ENCODE measurements around the gene FOXN1. TPM values are rescaled to one million over a fixed set of nuclear protein-coding genes. Genes with fewer than 3 reads are reported as not detected.

The FOXN1 gene
- total and polyA plus RNA-seq, 2 of the 13 experiments (the other 11 are each of a cell fraction or from before 2014, with no cell fraction given), result 0.01 TPM; not detected in 1

GRCh38 chr17:28527181-28527681 is 21.1 kb downstream of the FOXN1 start:
- ATAC-seq, result no peak
- in situ Hi-C loops (cut with HindIII; ENCODE audit: extremely low pct_ligation_motif_present, low pct_unique_long_range_greater_than_20kb), result no loop called here
- no peak for TF ChIP-seq ZNF513 (CRISPR knock-in tag; conservative IDR thresholded peaks at IDR 0.05)
- no peak for TF ChIP-seq REPIN1 (CRISPR knock-in tag; IDR thresholded peaks at IDR 0.05; ENCODE audit: borderline replicate concordance, low read depth)
- no peak for TF ChIP-seq REXO4 (CRISPR knock-in tag; IDR thresholded peaks at IDR 0.05; ENCODE audit: borderline replicate concordance)
- no peak for TF ChIP-seq NCOA1 (CRISPR knock-in tag; IDR thresholded peaks at IDR 0.05)
- no peak for TF ChIP-seq MATR3 (CRISPR knock-in tag; IDR thresholded peaks at IDR 0.05)
- no peak for TF ChIP-seq NR3C1 (CRISPR knock-in tag; IDR thresholded peaks at IDR 0.05)
- TF ChIP-seq NCOA2 (CRISPR knock-in tag; IDR thresholded peaks at IDR 0.05), result no peak
- TF ChIP-seq THAP11 (CRISPR knock-in tag; IDR thresholded peaks at IDR 0.05), result no peak
- TF ChIP-seq HIC2 (CRISPR knock-in tag; IDR thresholded peaks at IDR 0.05; ENCODE audit: low read depth), result no peak
- TF ChIP-seq POGK (CRISPR knock-in tag; conservative IDR thresholded peaks at IDR 0.05), result no peak
- no peak for TF ChIP-seq KLF16 (CRISPR knock-in tag; IDR thresholded peaks at IDR 0.05)
- no peak for TF ChIP-seq SP140L (CRISPR knock-in tag; IDR thresholded peaks at IDR 0.05; ENCODE audit: borderline replicate concordance)
- no peak for TF ChIP-seq ZNF501 (CRISPR knock-in tag; IDR thresholded peaks at IDR 0.05)
- no peak for TF ChIP-seq HDAC2 (CRISPR knock-in tag; IDR thresholded peaks at IDR 0.05)
- TF ChIP-seq CENPX (CRISPR knock-in tag; IDR thresholded peaks at IDR 0.05), result no peak
- TF ChIP-seq FOXO4 (CRISPR knock-in tag; conservative IDR thresholded peaks at IDR 0.05), result no peak
- no peak for TF ChIP-seq HNRNPLL (IDR thresholded peaks at IDR 0.05; ENCODE audit: low read depth, low read length, poor library complexity, severe bottlenecking)
- TF ChIP-seq ZNF740 (CRISPR knock-in tag; IDR thresholded peaks at IDR 0.05), result no peak
- H3K27me3 ChIP-seq (ENCODE audit: control insufficient read depth in 1 of 2, insufficient read depth in 2 of 2, low read length in 2 of 2), result peaks cover 9 to 36% of the 10 kb centered on the region in 2 experiments; a peak in 4 of 5 replicates
- no peaks in the 10 kb centered on the region for H4K20me1 ChIP-seq (ENCODE audit: insufficient read depth, low read length)
- H3K36me3 ChIP-seq (replicated peaks in 1 of 2; ENCODE audit: control insufficient read depth in 1 of 2, insufficient read depth in 2 of 2, low read length in 2 of 2), result no peaks in the 10 kb centered on the region
- intact Hi-C loops (cut with micrococcal nuclease; ENCODE audit: unreplicated experiment), result loop anchor here (5.0 kb wide), 1 partner anchor 740 kb away; no protein-coding TSS in a partner anchor
- no peak overlapping the region for H3K4me3 ChIP-seq (replicated peaks in 1 of 3; ENCODE audit: insufficient read depth in 1 of 3, low read depth in 2 of 3, low read length in 3 of 3)
- no peak overlapping the region for H3K27ac ChIP-seq (ENCODE audit: extremely low read length, insufficient read depth, low read length)
- H3K79me2 ChIP-seq (ENCODE audit: insufficient read depth, low read length), result no peaks in the 10 kb centered on the region
- POLR2A ChIA-PET, result no interaction called here
- BruUV-seq (replicated peaks), result no TSS peak
- WGBS (ENCODE audit: low lambda C conversion rate), result 42% methylated on average over 2 of the region's 2 CpGs
- CTCF ChIA-PET (ENCODE audit: low intra/inter-chr PET ratio, low total read pairs), result no interaction called here
- H3K9me3 ChIP-seq (ENCODE audit: low read length), result no peaks in the 10 kb centered on the region
- FAIRE-seq, result no peak
- H2AFZ ChIP-seq (ENCODE audit: low read length), result no peak overlapping the region
- no peak overlapping the region for H3K9ac ChIP-seq (ENCODE audit: insufficient read depth, low read depth, low read length)
- no peak overlapping the region for H3K4me2 ChIP-seq (ENCODE audit: low read depth, low read length)
- H3K4me1 ChIP-seq (ENCODE audit: insufficient read depth, low read length), result peaks cover 37% of the 10 kb centered on the region
- DNase-seq (ENCODE audit: low spot score), result no peak

All from HepG2 (cell line).